Glutamatergic neuron (in vitro differentiated cells): ENCODE results near the gene METTL21A. TPM values are rescaled to one million over a fixed set of nuclear protein-coding genes. Genes with fewer than 3 reads are reported as not detected.

ENCODE experiments used
- DNase-seq: peaks from one replicate; pipeline ENCODE4 v3.0.0; 2022
- H3K27ac Mint-ChIP-seq: one replicate; pipeline ENCODE4 v1.8.0; 2020; ENCODE audit warnings: mild to moderate bottlenecking, mixed read lengths, inconsistent platforms; ENCODE audit not compliant: unreplicated experiment
- H3K27me3 Mint-ChIP-seq: one replicate; pipeline ENCODE4 v1.8.0; 2020; ENCODE audit warnings: mild to moderate bottlenecking, moderate library complexity, mixed read lengths, inconsistent platforms; ENCODE audit not compliant: unreplicated experiment
- H3K36me3 Mint-ChIP-seq: one replicate; pipeline ENCODE4 v1.8.0; 2020; ENCODE audit warnings: mild to moderate bottlenecking, mixed read lengths, inconsistent platforms; ENCODE audit not compliant: unreplicated experiment
- H3K4me1 Mint-ChIP-seq: one replicate; pipeline ENCODE4 v1.8.0; 2020; ENCODE audit warnings: mild to moderate bottlenecking, low read depth, mixed read lengths, inconsistent platforms; ENCODE audit not compliant: unreplicated experiment
- H3K4me3 Mint-ChIP-seq: one replicate; pipeline ENCODE4 v1.8.0; 2020; ENCODE audit warnings: mild to moderate bottlenecking, mixed read lengths, inconsistent platforms; ENCODE audit not compliant: unreplicated experiment
- H3K9me3 Mint-ChIP-seq: one replicate; pipeline ENCODE4 v1.8.0; 2020; ENCODE audit warnings: mild to moderate bottlenecking, moderate library complexity, mixed read lengths, inconsistent platforms; ENCODE audit not compliant: unreplicated experiment
- CTCF ChIP-seq: fragments of 200-600 bp; sonication (generic); IDR thresholded peaks from one replicate; pipeline ENCODE4 v1.5.0; 2021; ENCODE audit not compliant: partially characterized antibody, unreplicated experiment
- total RNA-seq: library from RNA; stranded (reverse); fragmentation: NEBNext Ultra II Directional; extraction: Animal tissue kit (Norgen Biotek cat#: 25700); gene quantifications from one replicate; pipeline ENCODE4 v1.2.1, GENCODE V29; 2021; ENCODE audit not compliant: unreplicated experiment

Gene METTL21A
- total RNA-seq, 1 donor from 2014 or later, result 19.3 TPM

- DNase-seq, result no peak
- Mint-ChIP-seq H3K4me3 (no peak overlapping the region), H3K4me1 (peaks cover 12% of the 10 kb centered on the region), H3K36me3 (no peaks in the 10 kb centered on the region), H3K27me3 (peaks cover 8% of the 10 kb centered on the region), H3K27ac (no peak overlapping the region), H3K9me3 (peaks cover 13% of the 10 kb centered on the region)
- no peak for TF ChIP-seq CTCF
Measured at GRCh38 chr2:207633686-207634085, 8.5 kb upstream of the METTL21A start.

- Mint-ChIP-seq H3K27me3 (peaks cover 8% of the 10 kb centered on the region), H3K4me3 (no peak overlapping the region), H3K36me3 (no peaks in the 10 kb centered on the region), H3K27ac (no peak overlapping the region), H3K9me3 (peaks cover 13% of the 10 kb centered on the region), H3K4me1 (peaks cover 12% of the 10 kb centered on the region)
- no peak for TF ChIP-seq CTCF
- no peak for DNase-seq
Measured at GRCh38 chr2:207632575-207633493, 7.6 kb upstream of the METTL21A start.

- Mint-ChIP-seq H3K27ac (peak overlapping the region; percentile 94), H3K4me1 (peaks cover 12% of the 10 kb centered on the region), H3K4me3 (peak overlapping the region; percentile 72), H3K36me3 (no peaks in the 10 kb centered on the region), H3K27me3 (peaks cover 10% of the 10 kb centered on the region), H3K9me3 (peaks cover 13% of the 10 kb centered on the region)
- peak; percentile 82 for DNase-seq
- TF ChIP-seq CTCF, result no peak
Measured at GRCh38 chr2:207630491-207630890, 5.3 kb upstream of the METTL21A start.

DNA sequence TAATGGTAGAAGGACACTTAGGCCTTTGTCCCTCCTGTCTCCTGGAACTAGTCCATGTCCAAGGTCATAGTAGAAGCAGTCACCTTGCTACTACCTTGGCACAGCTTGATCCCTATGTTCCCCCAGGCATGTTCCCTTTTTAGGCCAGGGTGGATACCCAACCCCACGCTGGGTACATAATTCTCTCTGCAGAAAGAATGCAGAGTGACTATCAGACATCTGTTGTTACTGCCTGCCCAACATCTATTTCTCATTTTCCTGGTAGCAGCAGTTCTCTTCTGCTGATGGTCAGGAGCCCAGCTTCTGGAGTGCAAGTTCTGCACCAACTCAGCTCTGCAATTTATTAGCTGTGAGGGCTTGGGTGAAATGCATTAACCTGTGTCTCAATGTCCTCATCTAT, 4.4 kb upstream of the METTL21A start:
- DNase-seq, result no peak
- Mint-ChIP-seq H3K27ac (peak overlapping the region; percentile 94), H3K9me3 (peaks cover 12% of the 10 kb centered on the region), H3K4me1 (peaks cover 12% of the 10 kb centered on the region), H3K36me3 (no peaks in the 10 kb centered on the region), H3K4me3 (no peak overlapping the region), H3K27me3 (peaks cover 10% of the 10 kb centered on the region)
- no peak for TF ChIP-seq CTCF
